Activated naive CD4-positive, alpha-beta T cell (primary cell): Measurements from ENCODE around the gene USP24.

ENCODE experiments used
- DNase-seq, 4 experiments: peaks; one replicate each; lab custom pipeline; 2025; lab: John Stamatoyannopoulos, UW

USP24 gene

DNA sequence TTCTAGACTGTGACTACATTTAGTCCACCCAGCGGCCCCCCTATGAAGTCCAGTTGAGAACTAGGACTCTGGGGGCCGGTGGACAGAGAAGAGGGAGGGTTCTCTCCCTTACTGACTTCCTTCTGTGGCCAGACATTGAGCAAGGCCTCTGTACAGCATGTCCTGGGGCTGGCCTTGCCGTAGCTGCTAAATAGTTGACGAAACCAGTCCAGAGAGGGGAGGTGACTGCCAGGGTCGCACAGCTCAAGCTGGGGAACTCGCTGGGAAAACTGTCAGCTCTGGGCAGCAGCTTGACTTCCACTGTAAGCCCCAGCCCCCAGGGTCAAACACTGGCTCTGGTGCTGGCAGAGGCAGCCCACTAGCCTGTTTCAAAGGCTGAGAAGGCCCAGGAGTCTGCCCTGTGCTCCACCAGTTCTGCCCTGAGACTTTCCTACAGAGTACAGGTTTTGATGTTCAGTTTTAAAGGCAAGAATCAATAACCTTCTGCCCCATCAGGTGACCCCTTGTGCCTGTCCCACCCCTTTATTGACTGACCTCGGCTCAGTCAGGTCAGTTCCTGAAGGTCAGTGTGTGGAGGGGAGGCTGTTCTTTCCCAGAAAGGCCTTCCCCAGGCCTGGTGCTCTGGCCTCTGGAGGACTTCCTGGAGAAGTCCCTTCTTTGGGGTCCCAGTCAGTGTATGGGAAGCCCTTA is 161.8 kb downstream of the USP24 start:
- no peak for DNase-seq

DNA sequence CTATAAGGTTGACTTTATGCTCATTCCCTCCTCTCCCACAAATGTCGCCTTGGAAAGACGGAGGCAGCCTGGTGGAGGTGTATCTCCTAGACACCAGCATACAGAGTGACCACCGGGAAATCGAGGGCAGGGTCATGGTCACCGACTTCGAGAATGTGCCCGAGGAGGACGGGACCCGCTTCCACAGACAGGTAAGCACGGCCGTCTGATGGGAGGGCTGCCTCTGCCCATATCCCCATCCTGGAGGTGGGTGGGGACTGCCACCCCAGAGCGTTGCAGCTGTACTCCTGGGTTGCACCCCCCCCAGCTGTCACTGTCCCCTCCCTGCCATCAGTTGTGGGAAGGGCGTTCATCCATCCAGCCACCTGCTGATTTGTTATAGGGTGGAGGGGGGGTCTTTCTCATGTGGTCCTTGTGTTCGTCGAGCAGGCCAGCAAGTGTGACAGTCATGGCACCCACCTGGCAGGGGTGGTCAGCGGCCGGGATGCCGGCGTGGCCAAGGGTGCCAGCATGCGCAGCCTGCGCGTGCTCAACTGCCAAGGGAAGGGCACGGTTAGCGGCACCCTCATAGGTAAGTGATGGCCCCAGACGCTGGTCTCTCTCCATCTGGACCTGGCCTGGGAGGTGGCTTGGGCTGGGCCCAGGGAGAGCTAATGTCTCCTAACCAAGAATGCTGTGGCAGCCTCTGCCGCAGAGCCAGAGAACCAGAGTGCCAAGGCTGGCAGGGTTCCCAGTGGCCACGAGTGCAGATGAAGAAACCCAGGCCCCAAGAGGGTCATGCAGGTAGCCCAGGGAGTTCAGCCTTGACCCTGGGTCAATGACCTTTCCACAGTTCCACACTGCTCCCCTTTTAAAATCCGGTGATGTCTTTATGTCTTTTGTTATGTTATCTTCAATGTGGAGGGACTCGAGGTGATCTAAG is 162.7 kb downstream of the USP24 start:
- no peak for DNase-seq

DNA sequence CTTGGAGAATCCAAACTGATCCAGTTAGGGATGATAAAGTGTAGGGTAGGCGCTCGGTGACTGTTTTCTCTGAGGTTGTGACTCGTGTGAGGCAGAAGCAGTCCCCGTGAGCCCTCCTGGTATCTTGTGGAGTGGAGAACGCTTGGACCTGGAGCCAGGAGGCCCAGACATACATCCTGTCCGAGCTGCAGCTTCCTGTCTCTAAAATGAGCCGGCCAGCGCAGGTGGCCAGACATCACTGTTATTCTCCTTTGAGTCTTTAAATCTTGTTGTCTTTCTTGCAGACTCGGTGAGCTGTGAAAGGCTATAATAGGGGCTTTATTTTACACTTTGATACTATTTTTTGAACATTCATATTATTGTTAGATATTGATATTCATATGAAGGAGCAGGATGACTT is 163.5 kb downstream of the USP24 start:
- DNase-seq = no peak

DNA sequence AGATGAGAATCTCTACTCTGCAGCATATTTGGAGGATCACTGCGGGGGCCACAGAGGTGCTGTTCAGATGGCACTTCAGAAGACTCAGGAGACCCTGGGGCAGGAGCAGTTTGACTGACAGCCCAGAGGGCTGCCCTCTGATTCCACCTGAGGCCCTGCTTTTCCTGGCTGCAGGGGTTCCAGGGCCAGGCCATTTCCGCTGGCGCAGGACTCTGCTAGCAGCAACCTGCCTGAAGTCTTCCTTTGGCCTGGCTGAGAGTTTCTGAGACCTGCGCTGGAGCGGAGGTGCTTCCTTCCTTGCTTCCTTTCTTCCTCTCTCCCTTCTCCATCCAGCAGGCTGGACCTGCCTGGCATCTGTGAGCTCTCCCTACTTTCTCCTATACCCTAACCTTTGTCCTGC is 164.0 kb downstream of the USP24 start:
- no peak for DNase-seq

DNA sequence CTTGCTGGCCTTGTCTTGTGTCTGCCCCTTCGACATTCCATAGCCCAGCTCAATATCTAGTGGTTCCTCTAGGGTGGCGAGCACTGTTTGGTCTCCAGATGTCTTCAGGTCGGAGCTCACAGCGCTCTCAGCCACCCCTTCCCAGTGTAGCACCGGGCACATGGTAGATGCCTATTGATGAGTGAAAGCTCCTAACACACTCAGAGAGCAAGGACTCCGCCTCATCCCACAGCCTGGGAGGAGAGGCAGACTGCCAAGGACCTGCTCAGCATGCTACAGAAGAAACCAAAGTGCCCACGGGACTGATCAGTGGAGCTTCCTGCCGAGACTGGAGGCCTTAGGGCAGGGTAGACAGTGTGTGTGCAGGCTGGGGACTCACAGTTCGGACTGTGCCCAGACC is 164.9 kb downstream of the USP24 start:
- no peak for DNase-seq

DNA sequence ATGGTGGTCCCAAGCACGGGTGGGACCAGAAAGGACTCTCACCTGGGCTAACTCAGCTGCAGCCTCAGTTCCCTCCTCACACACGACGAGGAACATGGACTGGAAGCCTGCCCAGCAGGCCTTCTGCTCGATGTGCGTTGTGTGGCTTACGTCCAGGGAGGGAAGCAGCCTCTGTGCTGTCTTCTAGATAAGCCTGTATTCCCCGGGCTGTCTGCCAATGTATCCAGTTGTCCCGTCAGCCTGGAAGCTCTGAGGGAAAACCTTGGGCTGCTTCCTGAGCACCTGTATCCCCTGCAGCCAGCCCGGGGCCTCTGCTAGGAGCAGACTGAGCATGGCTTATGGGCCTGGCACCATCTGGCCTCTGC is 165.3 kb downstream of the USP24 start:
- DNase-seq = no peak

DNA sequence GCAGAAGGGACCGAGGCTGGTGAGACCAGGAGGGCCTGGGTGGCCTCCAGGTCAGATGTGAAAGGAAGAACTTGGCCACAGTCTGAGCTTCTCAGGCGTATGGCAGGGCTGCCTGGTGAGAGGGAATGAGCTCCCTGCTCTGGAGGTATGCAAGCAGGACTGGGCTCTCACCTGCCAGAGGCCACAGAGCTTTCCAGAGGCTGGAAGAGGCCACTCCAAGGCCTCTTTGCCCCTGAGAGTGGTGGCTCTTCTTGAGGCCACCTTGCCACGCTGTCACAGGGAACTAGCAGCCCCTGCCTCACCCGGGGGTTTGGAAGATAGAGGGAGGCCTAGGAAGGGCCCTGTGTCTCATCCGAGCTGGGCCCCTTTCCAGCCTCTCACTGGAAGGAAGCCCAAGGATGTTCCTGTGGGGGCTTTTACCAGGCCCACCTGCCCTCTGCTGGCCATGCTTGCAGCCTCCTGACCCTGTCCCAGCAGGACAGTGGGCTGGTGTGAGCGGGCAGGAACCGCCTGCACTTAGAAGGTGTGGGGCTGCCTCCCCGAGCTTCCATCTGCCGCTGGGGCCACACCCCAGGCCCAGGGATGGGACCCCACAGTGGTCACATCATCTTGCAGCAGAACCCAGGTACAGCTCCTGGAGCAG is 165.8 kb downstream of the USP24 start:
- no peak for DNase-seq

DNA sequence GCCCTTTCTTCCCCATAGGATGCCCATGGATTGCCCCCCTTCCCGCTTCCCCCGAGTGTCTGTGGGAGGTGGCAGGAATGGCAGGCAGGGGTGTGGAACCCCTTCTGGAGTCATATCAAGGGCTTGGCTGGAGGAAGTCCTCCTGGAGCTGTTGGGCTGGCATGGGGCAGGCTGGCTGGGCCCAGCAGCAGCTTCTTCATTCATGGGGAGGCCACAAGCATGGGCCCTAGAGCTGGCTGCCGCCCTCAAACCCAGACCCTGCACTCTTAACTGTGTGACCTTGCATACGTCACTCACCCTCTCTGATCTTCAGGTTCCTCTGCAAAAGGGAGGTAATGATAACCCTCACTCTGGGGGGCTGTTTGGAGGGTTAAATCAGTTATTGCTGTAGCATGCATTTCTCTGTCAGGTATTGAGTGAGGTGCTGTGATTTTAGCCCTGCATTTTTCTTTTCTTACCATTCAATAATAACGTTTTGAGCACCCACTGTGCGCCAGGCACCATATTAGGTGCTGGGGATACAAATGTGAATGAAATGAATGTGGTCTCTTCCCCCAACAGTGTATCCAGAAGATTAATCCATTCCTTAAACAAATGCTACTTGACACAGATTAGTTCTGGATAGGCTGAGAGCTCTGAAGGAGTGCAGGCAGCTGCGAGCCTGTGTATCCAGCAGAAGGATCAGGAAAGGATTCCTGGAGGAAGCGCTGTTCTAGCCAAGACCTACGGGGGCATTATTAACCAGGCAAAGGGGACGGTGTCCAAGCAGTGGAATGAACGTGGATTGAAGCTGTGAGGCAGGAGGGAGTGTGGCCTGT is 166.5 kb downstream of the USP24 start:
- DNase-seq = no peak

DNA sequence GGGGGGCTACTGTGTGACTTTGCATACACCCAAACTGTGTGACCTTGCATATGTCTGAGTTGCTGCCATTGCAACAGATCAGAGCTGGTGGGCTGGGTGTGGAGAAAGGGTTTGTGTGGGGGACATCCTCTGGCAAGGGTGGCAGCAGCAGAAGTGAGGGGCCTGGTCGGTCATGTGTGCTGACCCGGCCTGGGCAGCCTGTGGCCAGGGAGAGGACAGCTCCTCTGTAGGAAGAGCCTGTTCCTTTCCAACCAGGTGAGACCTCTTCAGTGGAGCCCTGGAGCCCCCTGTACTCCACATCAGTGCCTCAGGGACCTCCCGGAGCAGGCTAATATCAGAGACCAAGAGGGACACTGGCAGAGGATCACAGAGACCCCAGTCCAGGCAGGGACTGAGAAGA is 167.6 kb downstream of the USP24 start:
- no peak for DNase-seq

DNA sequence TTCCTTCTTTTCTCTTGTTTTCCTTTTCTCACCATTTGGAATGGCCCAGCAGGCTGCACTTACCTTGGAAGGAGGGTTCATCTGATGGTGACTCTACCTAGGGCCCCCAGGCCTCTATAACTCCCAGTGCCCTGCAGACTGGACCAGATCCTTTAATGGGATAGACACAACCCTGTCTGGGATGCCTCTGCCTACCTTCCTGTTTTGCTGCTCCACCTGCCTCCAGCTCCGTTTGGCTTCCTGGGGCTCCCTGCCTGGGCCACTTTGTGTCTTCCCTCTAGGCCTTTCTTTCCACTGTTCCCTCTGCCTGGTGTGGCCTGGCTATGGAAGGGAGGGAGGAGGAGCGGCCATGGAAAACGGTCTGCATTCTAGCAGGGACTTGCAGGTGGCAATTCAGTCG is 168.3 kb downstream of the USP24 start:
- DNase-seq = no peak

DNA sequence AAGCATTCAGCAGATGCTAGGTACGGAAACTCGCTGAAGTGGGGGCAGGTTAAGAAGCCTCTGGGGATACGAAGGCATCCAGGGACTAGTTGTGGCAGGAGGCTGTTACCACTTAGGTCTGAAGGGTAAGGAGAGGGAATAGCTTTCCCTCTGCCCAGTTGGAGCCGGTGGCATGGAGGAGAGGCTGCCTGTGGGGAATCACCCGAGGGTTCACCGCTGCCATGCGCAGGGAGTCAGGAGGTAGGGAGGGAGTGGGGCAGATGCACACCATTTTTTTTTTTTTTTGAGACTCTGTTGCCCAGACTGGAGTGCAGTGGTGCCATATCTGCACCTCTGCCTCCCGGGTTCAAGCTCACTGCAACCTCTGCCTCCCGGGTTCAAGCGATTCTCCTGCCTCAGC is 169.7 kb downstream of the USP24 start:
- DNase-seq = no peak

DNA sequence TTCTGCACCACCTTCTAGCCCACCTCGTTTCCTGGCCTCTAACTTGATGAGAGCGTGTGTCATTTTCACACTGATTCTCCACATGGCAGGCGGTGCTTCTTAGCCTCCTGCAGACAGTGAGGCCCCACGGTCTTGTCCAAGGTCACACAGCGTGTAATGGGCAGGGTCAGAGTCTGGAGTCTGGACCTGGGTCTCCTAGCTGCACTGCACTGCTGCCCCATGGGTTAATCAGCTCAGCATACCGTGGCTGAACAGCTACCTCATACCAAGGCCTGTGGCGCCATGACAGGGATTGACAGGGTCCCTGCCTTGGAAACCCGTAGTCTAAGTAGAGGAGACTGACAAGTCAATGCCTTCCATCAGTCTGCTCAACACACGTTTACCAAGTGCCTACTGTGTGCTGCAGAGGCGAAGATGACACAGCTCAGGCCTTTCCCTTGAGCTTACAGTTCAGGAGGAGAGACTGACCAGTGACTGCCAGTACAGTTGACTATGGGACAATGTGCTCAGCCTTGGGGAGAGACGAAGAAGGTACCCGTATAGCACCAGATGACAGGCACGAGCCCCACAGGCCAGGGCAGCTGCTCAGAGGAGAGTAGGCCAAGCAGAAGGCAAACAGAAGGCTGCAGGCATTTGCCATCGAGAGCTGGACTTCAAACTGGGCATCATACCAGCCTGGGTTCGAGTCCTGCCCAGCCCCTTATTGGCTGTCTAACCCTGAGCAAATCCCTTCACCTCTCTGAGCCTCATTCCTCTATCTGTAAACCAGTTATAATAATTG is 170.4 kb downstream of the USP24 start:
- no peak for DNase-seq

DNA sequence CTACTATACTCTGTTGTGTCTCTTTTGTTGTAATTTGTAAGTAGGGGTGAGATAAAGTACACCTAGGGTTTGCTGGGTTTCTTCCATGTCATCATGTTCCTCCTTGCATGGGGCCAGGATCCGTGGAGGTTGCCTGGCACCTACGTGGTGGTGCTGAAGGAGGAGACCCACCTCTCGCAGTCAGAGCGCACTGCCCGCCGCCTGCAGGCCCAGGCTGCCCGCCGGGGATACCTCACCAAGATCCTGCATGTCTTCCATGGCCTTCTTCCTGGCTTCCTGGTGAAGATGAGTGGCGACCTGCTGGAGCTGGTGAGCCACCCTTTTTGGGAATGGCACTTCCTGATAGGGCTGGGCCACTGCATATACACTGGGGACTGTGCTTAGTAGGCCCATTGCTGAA is 171.4 kb downstream of the USP24 start:
- no peak for DNase-seq

DNA sequence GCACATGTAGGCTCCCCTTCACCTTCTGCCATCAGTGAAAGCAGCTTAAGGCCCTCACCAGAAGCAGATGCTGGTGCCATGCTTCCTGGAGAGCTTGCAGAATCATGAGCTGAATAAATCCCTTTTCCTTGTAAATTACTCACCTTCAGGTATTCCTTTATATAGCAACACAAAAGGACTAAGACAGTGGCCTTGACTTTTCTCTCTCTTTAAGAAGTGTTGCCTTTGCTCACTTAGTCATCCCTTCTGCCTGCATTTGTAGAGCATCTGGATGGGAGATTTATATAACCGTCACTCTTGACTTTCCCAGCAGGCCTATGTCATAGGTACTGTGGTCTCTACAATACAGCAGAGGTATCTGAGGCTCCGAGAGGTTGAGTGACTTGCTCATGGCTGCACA is 172.2 kb downstream of the USP24 start:
- no peak for DNase-seq

DNA sequence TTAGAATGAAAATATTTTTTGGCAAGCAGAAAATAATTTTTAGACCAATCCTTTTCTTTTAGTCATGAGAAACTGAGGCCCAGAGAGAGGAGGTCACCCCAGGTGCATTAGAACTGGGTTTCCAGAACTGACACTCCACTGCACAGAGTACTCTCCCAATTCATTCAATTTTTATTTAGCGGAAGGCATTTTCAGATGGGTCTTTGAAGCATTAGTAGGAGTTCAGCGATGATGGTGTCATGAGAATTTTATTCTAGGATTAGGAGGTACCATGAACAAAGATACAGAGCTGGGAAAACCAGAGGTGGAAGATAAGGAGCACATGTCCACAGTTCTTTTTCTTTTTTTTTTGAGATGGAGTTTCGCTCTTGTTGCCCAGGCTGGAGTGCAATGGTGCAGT is 173.6 kb downstream of the USP24 start:
- no peak for DNase-seq

DNA sequence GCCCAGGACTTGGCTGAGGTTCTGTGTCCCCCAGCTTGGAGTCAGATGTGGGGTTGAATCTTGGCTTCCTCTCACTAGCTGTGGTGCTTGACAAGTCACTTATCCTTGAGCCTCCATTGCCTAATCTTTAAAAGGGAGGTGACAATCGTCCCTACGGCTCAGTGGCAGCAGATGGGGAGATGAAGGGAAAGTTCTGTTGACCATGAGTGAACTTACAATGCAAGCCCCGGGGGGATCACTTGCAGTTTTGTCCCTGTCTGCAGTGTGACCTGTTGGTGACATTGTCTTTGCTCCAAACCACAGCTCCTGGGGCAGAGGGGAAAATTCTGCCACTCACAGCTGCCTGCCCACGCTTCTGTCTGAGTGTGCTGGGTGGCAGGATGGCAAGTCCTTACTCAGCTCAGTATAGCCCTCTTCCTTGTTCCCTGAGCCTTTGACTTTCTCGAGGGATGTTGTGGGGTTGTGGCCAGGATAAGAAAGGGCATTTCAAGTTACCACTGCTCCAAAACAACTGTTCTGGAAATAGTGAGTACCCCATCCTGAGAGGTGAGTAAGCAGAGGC is 174.2 kb downstream of the USP24 start:
- no peak for DNase-seq

DNA sequence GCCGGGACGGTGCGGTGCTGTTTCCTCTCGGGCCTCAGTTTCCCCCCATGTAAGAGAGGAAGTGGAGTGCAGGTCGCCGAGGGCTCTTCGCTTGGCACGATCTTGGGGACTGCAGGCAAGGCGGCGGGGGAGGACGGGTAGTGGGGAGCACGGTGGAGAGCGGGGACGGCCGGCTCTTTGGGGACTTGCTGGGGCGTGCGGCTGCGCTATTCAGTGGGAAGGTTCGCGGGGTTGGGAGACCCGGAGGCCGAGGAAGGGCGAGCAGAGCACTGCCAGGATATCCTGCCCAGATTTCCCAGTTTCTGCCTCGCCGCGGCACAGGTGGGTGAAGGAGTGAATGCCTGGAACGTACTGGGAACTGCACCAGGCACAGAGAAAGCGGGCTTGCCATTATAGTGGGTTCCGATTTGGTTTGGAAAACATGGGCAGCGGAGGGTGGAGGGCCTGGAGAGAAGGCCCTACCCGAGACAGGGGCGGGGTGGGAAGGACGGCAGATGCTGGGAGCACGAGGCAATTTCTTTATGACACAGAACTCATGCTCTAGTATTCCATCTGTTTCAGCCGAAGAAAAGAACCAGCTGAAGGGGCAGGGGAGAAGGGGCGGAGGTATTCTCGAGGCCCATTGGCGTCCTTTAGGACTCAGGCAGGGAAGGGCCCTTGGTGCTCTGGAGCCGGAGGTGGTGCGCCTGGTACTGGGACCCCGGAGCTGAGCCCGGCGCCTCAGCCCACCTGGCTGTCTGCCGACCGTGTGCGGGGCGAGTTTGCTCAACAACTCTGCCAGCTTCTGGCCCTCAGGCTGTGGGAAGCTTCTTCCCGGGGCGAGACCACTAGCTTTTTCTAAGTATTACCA is 174.9 kb downstream of the USP24 start:
- no peak for DNase-seq

DNA sequence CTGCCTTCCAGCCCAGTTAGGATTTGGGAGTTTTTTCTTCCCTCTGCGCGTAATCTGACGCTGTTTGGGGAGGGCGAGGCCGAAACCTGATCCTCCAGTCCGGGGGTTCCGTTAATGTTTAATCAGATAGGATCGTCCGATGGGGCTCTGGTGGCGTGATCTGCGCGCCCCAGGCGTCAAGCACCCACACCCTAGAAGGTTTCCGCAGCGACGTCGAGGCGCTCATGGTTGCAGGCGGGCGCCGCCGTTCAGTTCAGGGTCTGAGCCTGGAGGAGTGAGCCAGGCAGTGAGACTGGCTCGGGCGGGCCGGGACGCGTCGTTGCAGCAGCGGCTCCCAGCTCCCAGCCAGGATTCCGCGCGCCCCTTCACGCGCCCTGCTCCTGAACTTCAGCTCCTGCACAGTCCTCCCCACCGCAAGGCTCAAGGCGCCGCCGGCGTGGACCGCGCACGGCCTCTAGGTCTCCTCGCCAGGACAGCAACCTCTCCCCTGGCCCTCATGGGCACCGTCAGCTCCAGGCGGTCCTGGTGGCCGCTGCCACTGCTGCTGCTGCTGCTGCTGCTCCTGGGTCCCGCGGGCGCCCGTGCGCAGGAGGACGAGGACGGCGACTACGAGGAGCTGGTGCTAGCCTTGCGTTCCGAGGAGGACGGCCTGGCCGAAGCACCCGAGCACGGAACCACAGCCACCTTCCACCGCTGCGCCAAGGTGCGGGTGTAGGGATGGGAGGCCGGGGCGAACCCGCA is 175.7 kb downstream of the USP24 start, which contains the start of gene PCSK9:
Gene PCSK9, plus strand, starts transcription at position 207 of the 741 bp plus-strand sequence. Its CDS starts 290 bp downstream, at position 497.
- no peak for DNase-seq

DNA sequence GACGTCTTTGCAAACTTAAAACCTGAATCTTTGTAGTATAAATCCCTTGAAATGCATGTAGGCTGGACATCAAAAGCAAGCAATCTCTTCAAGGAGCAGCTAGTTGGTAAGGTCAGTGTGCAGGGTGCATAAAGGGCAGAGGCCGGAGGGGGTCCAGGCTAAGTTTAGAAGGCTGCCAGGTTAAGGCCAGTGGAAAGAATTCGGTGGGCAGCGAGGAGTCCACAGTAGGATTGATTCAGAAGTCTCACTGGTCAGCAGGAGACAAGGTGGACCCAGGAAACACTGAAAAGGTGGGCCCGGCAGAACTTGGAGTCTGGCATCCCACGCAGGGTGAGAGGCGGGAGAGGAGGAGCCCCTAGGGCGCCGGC is 176.2 kb downstream of the USP24 start:
- no peak for DNase-seq

DNA sequence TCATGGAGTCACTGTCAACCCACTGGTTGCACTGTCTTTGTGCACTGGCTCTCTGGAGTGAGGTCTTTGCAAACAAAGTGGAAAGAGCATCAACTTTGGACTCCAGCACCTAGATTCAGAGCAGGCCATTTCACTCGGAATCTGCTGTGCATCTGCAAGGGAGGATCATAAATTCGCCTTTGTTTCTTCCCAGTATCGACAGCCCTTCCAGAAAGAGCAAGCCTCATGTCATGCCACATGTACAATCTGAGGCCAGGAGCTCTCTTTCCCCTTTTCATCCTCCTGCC is 176.7 kb downstream of the USP24 start:
- no peak for DNase-seq
